IPS-18a (cell line): ENCODE results near the gene MPIG6B.

Experiments
- H3K27ac ChIP-seq: one replicate; pipeline ENCODE4 v1.5.1; 2013; ENCODE audit warnings: low read length
- H3K27me3 ChIP-seq: one replicate; pipeline ENCODE4 v1.6.1; 2013; ENCODE audit warnings: mild to moderate bottlenecking, low read length; ENCODE audit not compliant: control insufficient read depth, insufficient read depth
- H3K36me3 ChIP-seq: one replicate; pipeline ENCODE4 v1.6.1; 2013; ENCODE audit warnings: low read depth, low read length; ENCODE audit not compliant: control insufficient read depth
- H3K4me1 ChIP-seq: one replicate; pipeline ENCODE4 v1.6.1; 2013; ENCODE audit warnings: low read depth, low read length; ENCODE audit not compliant: control insufficient read depth
- H3K4me3 ChIP-seq: one replicate; pipeline ENCODE4 v1.5.1; 2013; ENCODE audit warnings: low read length
- H3K9ac ChIP-seq: one replicate; pipeline ENCODE4 v1.6.1; 2013; ENCODE audit warnings: mild to moderate bottlenecking, low read length, moderate library complexity
- H3K9me3 ChIP-seq: one replicate; pipeline ENCODE4 v1.6.1; 2013; ENCODE audit warnings: low read depth, low read length; ENCODE audit not compliant: control insufficient read depth

Gene MPIG6B

GRCh38 chr6:31749301-31750036 lies 26.3 kb downstream of the MPIG6B start:
- Histone ChIP-seq H3K4me1 (no peaks in the 10 kb centered on the region), H3K9me3 (no peaks in the 10 kb centered on the region), H3K27ac (no peak overlapping the region), H3K4me3 (no peak overlapping the region), H3K27me3 (no peaks in the 10 kb centered on the region), H3K36me3 (peaks cover 3% of the 10 kb centered on the region), H3K9ac (no peak overlapping the region)

- H3K9ac ChIP-seq = no peak overlapping the region
Measured at GRCh38 chr6:31750411-31751022, 27.3 kb downstream of the MPIG6B start.

GRCh38 chr6:31752739-31753319 lies 29.7 kb downstream of the MPIG6B start:
- H3K4me1 ChIP-seq = no peaks in the 10 kb centered on the region
- H3K4me3 ChIP-seq = no peak overlapping the region
- no peaks in the 10 kb centered on the region for H3K27me3 ChIP-seq
- no peaks in the 10 kb centered on the region for H3K9me3 ChIP-seq
- H3K9ac ChIP-seq = no peak overlapping the region
- no peak overlapping the region for H3K27ac ChIP-seq
- peaks cover 2% of the 10 kb centered on the region for H3K36me3 ChIP-seq

More at GRCh38 chr6:31750411-31751022, 27.3 kb downstream of the MPIG6B start:
- no peaks in the 10 kb centered on the region for H3K27me3 ChIP-seq
- H3K4me1 ChIP-seq = no peaks in the 10 kb centered on the region
- H3K36me3 ChIP-seq = peaks cover 3% of the 10 kb centered on the region
- no peak overlapping the region for H3K27ac ChIP-seq
- H3K9me3 ChIP-seq = no peaks in the 10 kb centered on the region
- no peak overlapping the region for H3K4me3 ChIP-seq

- Histone ChIP-seq H3K9ac (no peak overlapping the region), H3K27ac (no peak overlapping the region), H3K36me3 (peaks cover 3% of the 10 kb centered on the region)
Measured at GRCh38 chr6:31758281-31758680, 35.1 kb downstream of the MPIG6B start.

GRCh38 chr6:31760790-31761189 lies 37.6 kb downstream of the MPIG6B start:
- Histone ChIP-seq H3K9ac (no peak overlapping the region), H3K4me1 (peaks cover 7% of the 10 kb centered on the region), H3K4me3 (no peak overlapping the region), H3K9me3 (no peaks in the 10 kb centered on the region), H3K36me3 (peaks cover 3% of the 10 kb centered on the region), H3K27me3 (no peaks in the 10 kb centered on the region), H3K27ac (no peak overlapping the region)

More at GRCh38 chr6:31758281-31758680, 35.1 kb downstream of the MPIG6B start:
- no peak overlapping the region for H3K4me3 ChIP-seq
- no peaks in the 10 kb centered on the region for H3K9me3 ChIP-seq
- H3K4me1 ChIP-seq = peaks cover 3% of the 10 kb centered on the region
- no peaks in the 10 kb centered on the region for H3K27me3 ChIP-seq

GRCh38 chr6:31761343-31761742 lies 38.2 kb downstream of the MPIG6B start:
- no peaks in the 10 kb centered on the region for H3K9me3 ChIP-seq
- H3K4me3 ChIP-seq = no peak overlapping the region
- no peak overlapping the region for H3K9ac ChIP-seq
- H3K27ac ChIP-seq = no peak overlapping the region
- H3K27me3 ChIP-seq = no peaks in the 10 kb centered on the region
- peaks cover 3% of the 10 kb centered on the region for H3K36me3 ChIP-seq
- peaks cover 7% of the 10 kb centered on the region for H3K4me1 ChIP-seq

GRCh38 chr6:31762356-31762755 lies 39.2 kb downstream of the MPIG6B start, which contains the start of gene SAPCD1:
TSS of gene SAPCD1 (plus strand) at chr6:31762656. CDS start at chr6:31763055, 399 bp downstream.
- H3K4me3 ChIP-seq = no peak within 1 kb of the TSS
- no peak within 1 kb of the TSS for H3K9ac ChIP-seq
- no peak within 1 kb of the TSS for H3K27ac ChIP-seq

GRCh38 chr6:31762878-31763618 lies 39.9 kb downstream of the MPIG6B start:
- H3K4me3 ChIP-seq = no peak overlapping the region
- H3K36me3 ChIP-seq = peaks cover 3% of the 10 kb centered on the region
- no peak overlapping the region for H3K9ac ChIP-seq
- no peaks in the 10 kb centered on the region for H3K27me3 ChIP-seq
- H3K4me1 ChIP-seq = peaks cover 7% of the 10 kb centered on the region
- H3K9me3 ChIP-seq = no peaks in the 10 kb centered on the region
- no peak overlapping the region for H3K27ac ChIP-seq

More at GRCh38 chr6:31762356-31762755, 39.2 kb downstream of the MPIG6B start, which contains the start of gene SAPCD1:
- Histone ChIP-seq H3K36me3 (peaks cover 3% of the 10 kb centered on the region), H3K27me3 (no peaks in the 10 kb centered on the region), H3K4me1 (peaks cover 7% of the 10 kb centered on the region), H3K9me3 (no peaks in the 10 kb centered on the region)

- Histone ChIP-seq H3K36me3 (peaks cover 3% of the 10 kb centered on the region), H3K9ac (no peak overlapping the region), H3K4me3 (no peak overlapping the region), H3K27ac (no peak overlapping the region), H3K4me1 (peaks cover 7% of the 10 kb centered on the region), H3K27me3 (no peaks in the 10 kb centered on the region), H3K9me3 (no peaks in the 10 kb centered on the region)
Measured at GRCh38 chr6:31763619-31763940, 40.4 kb downstream of the MPIG6B start.

- Histone ChIP-seq H3K9ac (no peak overlapping the region), H3K36me3 (peaks cover 3% of the 10 kb centered on the region), H3K4me1 (peaks cover 7% of the 10 kb centered on the region), H3K27me3 (no peaks in the 10 kb centered on the region), H3K4me3 (no peak overlapping the region), H3K9me3 (no peaks in the 10 kb centered on the region), H3K27ac (no peak overlapping the region)
Measured at GRCh38 chr6:31764198-31764597, 41.0 kb downstream of the MPIG6B start.

GRCh38 chr6:31765559-31765909 lies 42.4 kb downstream of the MPIG6B start:
- H3K27me3 ChIP-seq = no peaks in the 10 kb centered on the region
- peaks cover 7% of the 10 kb centered on the region for H3K4me1 ChIP-seq
- H3K27ac ChIP-seq = no peak overlapping the region
- H3K9me3 ChIP-seq = no peaks in the 10 kb centered on the region
- peaks cover 3% of the 10 kb centered on the region for H3K36me3 ChIP-seq
- no peak overlapping the region for H3K4me3 ChIP-seq
- H3K9ac ChIP-seq = no peak overlapping the region
